ENCODE measurements around the gene ADH7.

Gene ADH7

GRCh38 chr4:99435154-99435553 is at the start of gene ADH7:
Gene ADH7, minus strand, starts transcription at chr4:99435342. Its CDS starts 109 bp downstream, at chr4:99435233.
- DNase-seq (ENCODE audit: low read depth, low spot score), result no peak

- DNase-seq (ENCODE audit: low read depth, low spot score), result no peak
Observed at GRCh38 chr4:99483636-99484035, 48.5 kb upstream of the ADH7 start.

GRCh38 chr4:99473131-99473530 is 38.0 kb upstream of the ADH7 start:
- DNase-seq (ENCODE audit: low read depth, low spot score), result no peak

GRCh38 chr4:99471896-99472295 is 36.8 kb upstream of the ADH7 start:
- DNase-seq (ENCODE audit: low read depth, low spot score), result no peak

GRCh38 chr4:99471349-99471748 is 36.2 kb upstream of the ADH7 start:
- DNase-seq (ENCODE audit: low read depth, low spot score), result no peak

- DNase-seq (ENCODE audit: low read depth, low spot score), result no peak
Observed at GRCh38 chr4:99468889-99469288, 33.7 kb upstream of the ADH7 start.

- no peak for DNase-seq (ENCODE audit: low read depth, low spot score)
Observed at GRCh38 chr4:99467887-99468286, 32.7 kb upstream of the ADH7 start.

- no peak for DNase-seq (ENCODE audit: low read depth, low spot score)
Observed at GRCh38 chr4:99463566-99463965, 28.4 kb upstream of the ADH7 start.

GRCh38 chr4:99462875-99463464 is 27.8 kb upstream of the ADH7 start:
- peak; percentile 9 for DNase-seq (ENCODE audit: low read depth, low spot score)

GRCh38 chr4:99461623-99462401 is 26.7 kb upstream of the ADH7 start:
- DNase-seq (ENCODE audit: low read depth, low spot score), result no peak

- no peak for DNase-seq (ENCODE audit: low read depth, low spot score)
Observed at GRCh38 chr4:99459546-99460042, 24.5 kb upstream of the ADH7 start.

- no peak for DNase-seq (ENCODE audit: low read depth, low spot score)
Observed at GRCh38 chr4:99458911-99459447, 23.8 kb upstream of the ADH7 start.

- no peak for DNase-seq (ENCODE audit: low read depth, low spot score)
Observed at GRCh38 chr4:99457676-99458075, 22.5 kb upstream of the ADH7 start.

- no peak for DNase-seq (ENCODE audit: low read depth, low spot score)
Observed at GRCh38 chr4:99457270-99457669, 22.1 kb upstream of the ADH7 start.

GRCh38 chr4:99447513-99447912 is 12.4 kb upstream of the ADH7 start:
- DNase-seq (ENCODE audit: low read depth, low spot score), result no peak

GRCh38 chr4:99447079-99447478 is 11.9 kb upstream of the ADH7 start:
- no peak for DNase-seq (ENCODE audit: low read depth, low spot score)

GRCh38 chr4:99438405-99438780 is 3.3 kb upstream of the ADH7 start:
- DNase-seq (ENCODE audit: low read depth, low spot score), result no peak

- no peak for DNase-seq (ENCODE audit: low read depth, low spot score)
Observed at GRCh38 chr4:99437723-99438404, 2.7 kb upstream of the ADH7 start.

- no peak for DNase-seq (ENCODE audit: low read depth, low spot score)
Observed at GRCh38 chr4:99436976-99437722, 2.0 kb upstream of the ADH7 start.

- DNase-seq (ENCODE audit: low read depth, low spot score), result no peak
Observed at GRCh38 chr4:99436462-99436861, 1.3 kb upstream of the ADH7 start.

GRCh38 chr4:99430106-99430505 is 5.0 kb downstream of the ADH7 start:
- DNase-seq (ENCODE audit: low read depth, low spot score), result no peak

- DNase-seq (ENCODE audit: low read depth, low spot score), result no peak
Observed at GRCh38 chr4:99417125-99417524, 18.0 kb downstream of the ADH7 start.
